Mesodermal cell (in vitro differentiated cells): ENCODE measurements around the gene P2RX3.

Source experiments
- H3K27ac ChIP-seq: 2 replicates; pipeline ENCODE4 v1.7.0; 2013; ENCODE audit warnings: mild to moderate bottlenecking, low read depth, low read length, moderate library complexity; ENCODE audit not compliant: severe bottlenecking
- H3K36me3 ChIP-seq: 2 replicates; pipeline ENCODE4 v1.7.1; 2013; ENCODE audit warnings: mild to moderate bottlenecking, low read length, moderate library complexity; ENCODE audit not compliant: control insufficient read depth, insufficient read depth
- H3K4me1 ChIP-seq: one replicate; pipeline ENCODE4 v1.7.1; 2013; ENCODE audit warnings: mild to moderate bottlenecking, low read length; ENCODE audit not compliant: insufficient read depth, control insufficient read depth, poor library complexity, severe bottlenecking
- H3K4me3 ChIP-seq: 2 replicates; pipeline ENCODE4 v1.7.0; 2013; ENCODE audit warnings: low read length, control low read depth, mild to moderate bottlenecking; ENCODE audit not compliant: insufficient read depth, poor library complexity, severe bottlenecking; ENCODE audit errors: extremely low read depth
- H3K9me3 ChIP-seq: 2 replicates; pipeline ENCODE4 v1.7.1; 2013; ENCODE audit warnings: mild to moderate bottlenecking, low read length, moderate library complexity; ENCODE audit not compliant: control insufficient read depth
- WGBS, 2 experiments: methylation state at CpG; one replicate each; pipeline ENCODE4 v1.1.5; 2013; ENCODE audit warnings: missing lambda C conversion rate in 2 of 2; ENCODE audit not compliant: insufficient coverage in 2 of 2; 5-methylcytosine and 5-hydroxymethylcytosine counted together

The P2RX3 gene

DNA sequence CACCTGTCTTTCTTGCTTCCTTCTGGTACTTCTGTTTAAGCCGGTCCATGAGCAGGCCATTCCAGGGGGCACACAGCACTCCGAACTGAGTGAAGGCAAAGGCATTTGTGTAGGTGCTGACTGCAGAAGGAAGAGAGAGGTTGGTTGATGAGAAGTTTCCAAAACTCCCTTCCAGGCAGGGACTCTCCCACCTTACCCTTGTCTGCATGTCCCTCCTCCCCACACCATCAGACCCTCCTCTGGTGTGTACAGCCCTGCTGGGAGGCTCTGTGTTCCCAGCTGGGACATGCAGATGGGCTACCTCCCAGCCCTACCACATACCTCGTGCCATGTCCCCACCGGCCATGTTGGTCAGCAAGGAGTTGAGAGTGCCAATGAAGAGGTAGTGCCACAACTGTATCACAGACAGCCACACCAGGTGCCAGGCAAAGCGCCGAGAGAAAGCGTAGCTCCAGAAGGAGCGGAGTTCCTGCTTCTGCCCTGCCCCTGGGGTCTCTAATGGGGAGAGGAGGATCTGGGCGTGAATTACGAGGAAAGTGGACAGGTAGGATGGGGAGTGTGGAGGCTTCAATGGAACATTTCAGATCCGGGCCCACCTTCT is 76.6 kb downstream of the P2RX3 start:
- no peaks in the 10 kb centered on the region for H3K9me3 ChIP-seq
- H3K4me1 ChIP-seq = no peaks in the 10 kb centered on the region
- no peak overlapping the region for H3K27ac ChIP-seq
- peaks cover 71% of the 10 kb centered on the region for H3K36me3 ChIP-seq
- no peak overlapping the region for H3K4me3 ChIP-seq
- WGBS, 2 experiments = 94 to 98% methylated on average over 5 to 8 of the region's 11 CpGs

DNA sequence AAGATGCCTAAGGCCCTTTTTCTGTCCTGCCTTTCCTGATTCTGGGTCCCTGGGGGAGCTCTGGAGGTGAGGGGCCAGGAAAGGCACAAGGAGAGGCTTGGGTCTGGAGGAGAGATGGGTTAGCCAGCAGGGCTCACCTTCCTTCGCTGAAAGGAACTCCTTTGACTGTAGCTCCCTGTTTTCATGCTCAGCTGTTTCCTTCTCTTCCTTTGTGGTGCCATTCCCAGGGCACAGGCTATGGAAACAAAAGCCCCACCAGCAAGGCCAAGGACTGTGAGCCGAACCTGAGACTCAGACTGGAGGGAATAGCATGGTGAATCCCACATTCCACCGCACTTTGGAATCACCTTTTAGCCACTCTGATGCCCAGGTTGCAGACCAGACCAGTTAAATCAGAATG is 78.3 kb downstream of the P2RX3 start:
- H3K4me1 ChIP-seq = no peaks in the 10 kb centered on the region
- H3K36me3 ChIP-seq = peaks cover 66% of the 10 kb centered on the region
- no peak overlapping the region for H3K27ac ChIP-seq
- WGBS, 2 experiments = 75 to 90% methylated on average over 1 to 2 of the region's 3 CpGs
- no peaks in the 10 kb centered on the region for H3K9me3 ChIP-seq
- no peak overlapping the region for H3K4me3 ChIP-seq

DNA sequence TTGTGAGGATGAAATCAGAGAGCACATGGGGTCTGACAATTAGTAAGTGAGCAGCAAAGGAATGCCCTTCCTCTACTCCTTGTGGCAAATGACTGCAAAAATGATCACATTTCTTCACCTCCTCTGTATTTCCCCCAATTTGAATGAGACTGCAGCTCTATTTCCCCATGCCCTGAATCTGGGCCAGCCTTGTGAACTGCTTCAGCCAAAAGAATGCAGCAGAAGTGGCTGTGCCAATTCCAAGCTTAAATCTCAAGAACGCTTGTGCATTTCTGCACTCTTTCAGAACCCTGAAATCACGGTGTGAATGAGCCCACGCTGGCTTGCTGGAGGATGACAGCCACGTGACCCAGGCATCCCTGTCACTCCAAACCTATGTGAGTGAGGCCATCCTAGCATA is 78.9 kb downstream of the P2RX3 start:
- Histone ChIP-seq H3K4me3 (no peak overlapping the region), H3K36me3 (peaks cover 64% of the 10 kb centered on the region), H3K9me3 (no peaks in the 10 kb centered on the region), H3K27ac (no peak overlapping the region), H3K4me1 (no peaks in the 10 kb centered on the region)
- 99 to 100% methylated on average over 4 of the region's 4 CpGs for WGBS, 2 experiments

DNA sequence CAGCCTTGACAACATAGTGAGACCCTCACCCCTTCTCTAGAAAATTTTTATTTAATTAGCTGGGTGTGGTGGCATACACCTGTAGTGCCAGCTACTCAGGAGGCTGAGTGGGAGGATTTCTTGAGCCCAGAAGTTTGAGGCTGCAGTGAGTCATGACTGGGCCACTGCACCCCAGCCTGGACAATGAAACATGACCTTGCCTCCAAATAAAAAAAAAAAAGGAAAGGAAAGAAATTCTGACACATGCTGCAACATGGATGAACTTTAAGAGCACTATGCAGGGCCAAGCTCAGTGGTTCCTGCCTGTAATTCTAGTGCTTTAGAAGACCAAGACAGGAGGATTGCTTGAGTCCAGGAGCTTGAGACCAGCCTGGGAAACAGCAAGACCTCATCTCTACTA is 80.0 kb downstream of the P2RX3 start:
- Histone ChIP-seq H3K27ac (no peak overlapping the region), H3K36me3 (peaks cover 59% of the 10 kb centered on the region)

DNA sequence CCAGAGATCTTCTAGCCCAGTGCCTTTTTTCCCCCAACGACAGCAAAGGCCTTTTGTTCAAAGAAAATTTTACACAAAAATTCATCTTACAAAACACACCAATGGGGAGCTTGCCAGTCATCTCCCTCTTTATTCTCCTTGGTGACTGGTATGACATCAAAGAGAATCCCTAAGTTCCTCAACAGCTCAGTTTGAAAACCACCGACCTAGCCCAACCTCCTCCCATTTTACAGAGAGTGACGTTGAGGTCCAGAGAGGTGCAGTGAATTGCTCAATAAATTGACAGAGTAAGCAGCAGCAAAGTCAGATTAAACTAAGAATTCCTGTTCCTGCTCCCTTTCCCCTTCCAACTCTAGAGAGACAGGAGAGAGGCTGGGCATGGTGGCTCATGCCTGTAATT is 81.0 kb downstream of the P2RX3 start:
- Histone ChIP-seq H3K4me3 (no peak overlapping the region), H3K4me1 (peaks cover 3% of the 10 kb centered on the region), H3K9me3 (no peaks in the 10 kb centered on the region), H3K27ac (no peak overlapping the region), H3K36me3 (peaks cover 53% of the 10 kb centered on the region)
- WGBS, 2 experiments = 90 to 100% methylated on average over 1 to 3 of the region's 3 CpGs

More for the DNA sequence above, 80.0 kb downstream of the P2RX3 start:
- Histone ChIP-seq H3K4me3 (no peak overlapping the region), H3K9me3 (no peaks in the 10 kb centered on the region), H3K4me1 (no peaks in the 10 kb centered on the region)

DNA sequence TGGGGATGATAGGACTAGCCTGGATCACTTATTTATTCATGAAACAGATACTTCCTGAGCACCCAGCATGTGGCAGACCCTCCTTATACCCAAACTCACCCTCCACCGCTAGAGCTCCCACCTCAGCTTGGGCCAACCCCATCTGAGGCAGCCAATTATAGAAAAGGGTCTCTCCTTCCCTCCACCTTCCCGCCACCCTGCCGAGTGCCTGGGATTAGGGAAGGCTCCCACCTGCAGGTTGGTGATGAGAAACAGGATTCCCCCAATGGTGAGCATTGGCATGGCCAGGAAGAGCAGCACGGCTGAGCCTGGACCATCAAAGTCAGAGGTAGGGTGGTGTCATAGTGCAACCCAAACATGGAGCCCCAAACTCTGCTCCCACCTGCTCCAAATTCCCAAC is 82.9 kb downstream of the P2RX3 start:
- H3K9me3 ChIP-seq = no peaks in the 10 kb centered on the region
- peaks cover 17% of the 10 kb centered on the region for H3K4me1 ChIP-seq
- WGBS, 2 experiments = 100% methylated on average over 2 to 3 of the region's 4 CpGs
- no peak overlapping the region for H3K27ac ChIP-seq
- peaks cover 43% of the 10 kb centered on the region for H3K36me3 ChIP-seq
- no peak overlapping the region for H3K4me3 ChIP-seq

DNA sequence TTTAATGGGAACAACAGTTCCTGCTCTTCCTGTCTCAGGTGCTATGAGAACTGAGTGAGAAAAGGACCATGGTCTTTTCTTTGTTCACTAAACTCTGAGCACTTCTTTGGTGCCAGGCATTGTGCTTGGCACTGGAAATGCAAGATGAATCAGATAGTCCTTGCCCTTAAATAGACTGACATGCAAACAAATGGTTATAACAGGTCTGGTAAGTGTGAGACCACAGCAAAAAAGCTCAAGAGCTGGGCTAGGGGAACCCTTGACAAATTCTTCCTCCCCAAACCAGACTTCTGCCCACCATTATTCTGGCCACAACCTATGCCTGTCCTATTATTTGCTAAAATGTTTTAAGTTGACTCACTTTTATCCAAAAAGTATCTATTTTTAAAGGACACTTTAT is 83.7 kb downstream of the P2RX3 start:
- Histone ChIP-seq H3K36me3 (peaks cover 36% of the 10 kb centered on the region), H3K4me3 (no peak overlapping the region), H3K27ac (no peak overlapping the region), H3K4me1 (peaks cover 24% of the 10 kb centered on the region), H3K9me3 (no peaks in the 10 kb centered on the region)
